CD14-positive monocyte (primary cell): ENCODE results near the gene TCEANC2. TPM values are rescaled to one million over a fixed set of nuclear protein-coding genes. Genes with fewer than 3 reads are reported as not detected.

Experiments used
- DNase-seq, 3 donors: peaks; one replicate each; pipeline ENCODE4 v3.0.0-alpha.2; 2011 to 2022
- H2AFZ ChIP-seq: 2 replicates; pipeline ENCODE4 v1.6.0; 2012; ENCODE audit warnings: mild to moderate bottlenecking, low read depth, low read length, inconsistent platforms; ENCODE audit not compliant: insufficient read depth, poor library complexity, severe bottlenecking
- H3K27ac ChIP-seq, 2 donors: 1 replicate in 1 of 2; 2 replicates in 1 of 2; pipeline ENCODE4 v1.5.1; 2012 to 2013; ENCODE audit warnings: low read length in 2 of 2, control low read depth in 1 of 2, inconsistent platforms in 1 of 2, low read depth in 1 of 2, mild to moderate bottlenecking in 1 of 2
- H3K27me3 ChIP-seq, 2 donors: one replicate each; pipeline versions ENCODE4 v1.6.0 to v1.6.1; 2011 to 2013; ENCODE audit warnings: low read length in 2 of 2; ENCODE audit not compliant: control insufficient read depth in 2 of 2, insufficient read depth in 2 of 2
- H3K36me3 ChIP-seq, 2 donors: replicated peaks in 1 of 2; 1 replicate in 1 of 2; 2 replicates in 1 of 2; pipeline versions ENCODE4 v1.5.1 to v1.6.1; 2012 to 2013; ENCODE audit warnings: low read length in 2 of 2, control low read depth in 1 of 2, inconsistent platforms in 1 of 2, mild to moderate bottlenecking in 1 of 2; ENCODE audit not compliant: insufficient read depth in 2 of 2, control insufficient read depth in 1 of 2
- H3K4me1 ChIP-seq, 2 donors: 1 replicate in 1 of 2; 2 replicates in 1 of 2; pipeline versions ENCODE4 v1.5.1 to v1.6.1; 2012 to 2013; ENCODE audit warnings: low read length in 2 of 2, control low read depth in 1 of 2, inconsistent platforms in 1 of 2, mild to moderate bottlenecking in 1 of 2, moderate library complexity in 1 of 2; ENCODE audit not compliant: insufficient read depth in 2 of 2, control insufficient read depth in 1 of 2
- H3K4me2 ChIP-seq: replicated peaks from 2 replicates; pipeline ENCODE3; 2012; ENCODE audit warnings: low read length, moderate library complexity, mild to moderate bottlenecking; ENCODE audit not compliant: poor library complexity, severe bottlenecking; ENCODE audit errors: extremely low read depth
- H3K4me3 ChIP-seq, 3 experiments: fragments of 200-600 bp in 1 of 3; sonication (generic) in 1 of 3; replicated peaks in 1 of 3; 1 replicate in 2 of 3; 2 replicates in 1 of 3; pipeline ENCODE4 v1.5.1; 2011 to 2013; ENCODE audit warnings: low read length in 3 of 3, mild to moderate bottlenecking in 3 of 3, control low read depth in 2 of 3, low read depth in 2 of 3, inconsistent platforms in 1 of 3, moderate library complexity in 1 of 3
- H3K79me2 ChIP-seq: 2 replicates; pipeline ENCODE4 v1.6.0; 2012; ENCODE audit warnings: mild to moderate bottlenecking, control low read depth, inconsistent platforms, low read length, moderate library complexity; ENCODE audit not compliant: insufficient read depth
- H3K9ac ChIP-seq: 2 replicates; pipeline ENCODE4 v1.6.0; 2017; ENCODE audit warnings: low read length, mild to moderate bottlenecking; ENCODE audit not compliant: insufficient read depth, poor library complexity, severe bottlenecking
- H3K9me3 ChIP-seq, 2 donors: replicated peaks in 1 of 2; 1 replicate in 1 of 2; 2 replicates in 1 of 2; pipeline versions ENCODE4 v1.5.1 to v1.6.1; 2012 to 2013; ENCODE audit warnings: low read length in 2 of 2, control low read depth in 1 of 2; ENCODE audit not compliant: control insufficient read depth in 1 of 2, insufficient read depth in 1 of 2
- H4K20me1 ChIP-seq: 2 replicates; pipeline ENCODE4 v1.6.0; 2012; ENCODE audit warnings: mild to moderate bottlenecking, low read length, control low read depth, moderate library complexity; ENCODE audit not compliant: insufficient read depth
- H3K27ac Mint-ChIP-seq, 7 donors: one replicate each; pipeline ENCODE4 v1.8.0; 2020; ENCODE audit warnings: mild to moderate bottlenecking in 7 of 7, mixed read lengths in 7 of 7, moderate library complexity in 6 of 7, inconsistent platforms in 2 of 7
- H3K27me3 Mint-ChIP-seq, 3 donors: one replicate each; pipeline ENCODE4 v1.8.0; 2021 to 2022; ENCODE audit warnings: low read depth in 3 of 3, mild to moderate bottlenecking in 3 of 3, mixed read lengths in 3 of 3, moderate library complexity in 3 of 3, inconsistent platforms in 1 of 3
- H3K36me3 Mint-ChIP-seq, 2 donors: one replicate each; pipeline ENCODE4 v1.8.0; 2020; ENCODE audit warnings: mixed read lengths in 2 of 2, inconsistent platforms in 1 of 2, mild to moderate bottlenecking in 1 of 2
- H3K4me1 Mint-ChIP-seq: one replicate; pipeline ENCODE4 v1.8.0; 2020; ENCODE audit warnings: mild to moderate bottlenecking, mixed read lengths
- H3K4me3 Mint-ChIP-seq, 2 donors: one replicate each; pipeline ENCODE4 v1.8.0; 2020; ENCODE audit warnings: mild to moderate bottlenecking in 2 of 2, mixed read lengths in 2 of 2, moderate library complexity in 1 of 2
- H3K9me3 Mint-ChIP-seq, 7 donors: one replicate each; pipeline ENCODE4 v1.8.0; 2020 to 2022; ENCODE audit warnings: mixed read lengths in 7 of 7, mild to moderate bottlenecking in 6 of 7, moderate library complexity in 6 of 7, inconsistent platforms in 2 of 7
- CTCF ChIP-seq: fragments of 200-600 bp; IDR thresholded peaks from one replicate; pipeline ENCODE4 v1.8.0; 2022; ENCODE audit warnings: antibody characterized with exemption, mild to moderate bottlenecking
- WGBS: methylation state at CpG from one replicate; pipeline ENCODE4 v1.1.5; 2013; ENCODE audit warnings: missing lambda C conversion rate; ENCODE audit not compliant: insufficient coverage; 5-methylcytosine and 5-hydroxymethylcytosine counted together
- intact Hi-C, 2 donors: fragments of 100-400 bp; cut with micrococcal nuclease; formaldehyde crosslinking; loops; one replicate each; pipeline versions ENCODE4 v1.15.0 to v1.15.1; 2023
- polyA plus RNA-seq, 3 donors: library from polyadenylated mRNA; depleted of rRNA in 1 of 3; unstranded in 2 of 3; stranded (reverse) in 1 of 3; fragments of 300-500 nt in 2 of 3; fragments of >200 nt in 1 of 3; fragmentation: Illumina TruSeq in 2 of 3; gene quantifications; 1 replicate in 2 of 3; 2 replicates in 1 of 3; pipeline ENCODE4 v1.2.3, GENCODE V29; 2012 to 2021

Gene TCEANC2
- polyA plus RNA-seq, 3 donors, result 3.0 to 6.7 (median 3.8) TPM

DNA sequence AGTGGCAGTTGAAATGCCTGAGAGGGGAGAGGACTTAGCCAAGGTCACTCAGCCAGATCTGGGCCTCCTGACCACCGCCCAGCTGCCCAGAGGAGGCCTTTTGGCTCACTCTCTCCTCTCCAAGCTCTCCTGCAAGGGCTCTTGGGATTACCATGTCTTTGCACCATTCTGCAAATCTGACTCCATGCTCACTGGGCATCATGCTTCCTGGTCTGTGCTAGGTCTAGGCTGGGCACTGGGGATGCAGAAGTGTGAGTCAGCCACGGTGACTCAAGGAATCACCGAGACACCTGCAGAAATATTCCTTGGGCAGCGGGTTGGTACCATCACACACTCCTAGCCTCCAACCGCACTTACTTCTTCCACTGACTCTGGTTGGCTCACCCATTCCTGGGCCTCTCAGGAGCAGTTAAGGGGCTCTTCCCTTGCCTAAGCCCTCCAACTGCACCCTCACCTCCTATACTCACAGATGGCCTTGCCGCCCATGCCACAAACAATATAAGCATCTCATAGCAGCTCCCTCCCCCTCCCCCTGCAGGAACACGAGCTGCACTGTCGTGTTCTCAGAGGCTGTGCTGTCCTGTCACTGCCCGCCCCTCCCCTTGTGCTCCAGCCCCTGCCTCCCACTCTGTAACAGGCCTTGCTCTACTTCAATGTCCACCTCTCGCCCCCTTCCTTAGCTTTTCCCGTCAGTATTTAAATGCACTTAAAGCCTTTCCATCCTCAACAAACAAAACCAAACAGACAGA lies 64.6 kb downstream of the TCEANC2 start:
- Histone ChIP-seq H3K4me1 (peaks cover 5 to 6% of the 10 kb centered on the region in 2 donors), H3K4me2 (no peak overlapping the region), H4K20me1 (no peaks in the 10 kb centered on the region), H3K27ac (no peak overlapping the region), H3K9ac (no peak overlapping the region), H3K4me3 (no peak overlapping the region), H3K27me3 (peaks cover 0 to 8% of the 10 kb centered on the region in 2 donors), H3K36me3 (no peaks in the 10 kb centered on the region), H2AFZ (no peak overlapping the region), H3K9me3 (no peaks in the 10 kb centered on the region), H3K79me2 (no peaks in the 10 kb centered on the region)
- Mint-ChIP-seq H3K4me3 (no peak overlapping the region), H3K4me1 (peaks cover 9% of the 10 kb centered on the region), H3K9me3 (no peaks in the 10 kb centered on the region), H3K36me3 (no peaks in the 10 kb centered on the region), H3K27me3 (peaks cover 2 to 9% (median 6%) of the 10 kb centered on the region in 3 donors), H3K27ac (no peak overlapping the region)
- intact Hi-C loops, result no loop called here
- 90% methylated on average over 10 of the region's 11 CpGs for WGBS
- DNase-seq, result no peak
- TF ChIP-seq CTCF, result no peak

DNA sequence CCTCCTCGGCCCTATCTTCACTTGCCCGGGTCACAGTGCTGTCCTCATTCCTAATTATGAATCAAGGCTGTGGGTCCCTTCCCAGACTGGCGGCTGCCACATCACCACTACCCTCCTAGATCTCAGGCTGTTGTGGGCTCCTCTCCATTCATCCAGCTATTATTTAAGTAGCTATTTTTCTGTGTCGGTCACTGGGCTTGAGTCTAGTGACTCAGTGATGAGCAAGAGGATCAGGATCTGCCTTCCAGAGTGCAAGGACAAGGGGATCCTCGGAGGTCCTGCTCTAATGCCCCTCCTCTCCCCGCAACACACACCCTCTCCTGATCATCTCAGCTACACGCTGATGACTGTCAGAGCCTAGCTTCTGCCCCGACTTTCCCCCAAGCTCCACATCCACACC lies 65.3 kb downstream of the TCEANC2 start:
- no peaks in the 10 kb centered on the region for H3K36me3 ChIP-seq
- H3K27me3 Mint-ChIP-seq, result peaks cover 2 to 9% (median 9%) of the 10 kb centered on the region in 3 donors

More for the DNA sequence above, 65.3 kb downstream of the TCEANC2 start:
- Histone ChIP-seq H3K9me3 (no peaks in the 10 kb centered on the region), H3K27me3 (peaks cover 0 to 8% of the 10 kb centered on the region in 2 donors), H3K79me2 (no peaks in the 10 kb centered on the region), H3K4me1 (peaks cover 5 to 6% of the 10 kb centered on the region in 2 donors), H2AFZ (no peak overlapping the region), H3K4me2 (no peak overlapping the region), H3K27ac (no peak overlapping the region), H3K4me3 (no peak overlapping the region), H4K20me1 (no peaks in the 10 kb centered on the region), H3K9ac (no peak overlapping the region)
- 92% methylated on average over 8 of the region's 8 CpGs for WGBS
- Mint-ChIP-seq H3K4me1 (peaks cover 9% of the 10 kb centered on the region), H3K9me3 (no peaks in the 10 kb centered on the region), H3K27ac (no peak overlapping the region), H3K4me3 (no peak overlapping the region), H3K36me3 (no peaks in the 10 kb centered on the region)
- DNase-seq, result no peak
- intact Hi-C loops, result no loop called here
- TF ChIP-seq CTCF, result no peak
